HepG2 (cell line): ENCODE data around the gene NMU. TPM values are rescaled to one million over a fixed set of nuclear protein-coding genes. Genes with fewer than 3 reads are reported as not detected.

Experiments used
- CHD2 ChIP-seq: IDR thresholded peaks from 2 replicates; pipeline ENCODE4 v1.6.1; 2011; ENCODE audit warnings: low read depth, low read length, improper control_type of control experiment
- DMAP1 ChIP-seq: IDR thresholded peaks from 2 replicates; pipeline ENCODE4 v1.6.1; 2016
- ERF ChIP-seq: IDR thresholded peaks from 2 replicates; pipeline ENCODE4 v1.6.1; 2018; ENCODE audit warnings: missing biosample characterization, missing genetic modification reagents
- GATA4 ChIP-seq: sonication (generic); IDR thresholded peaks from 2 replicates; pipeline ENCODE4 v1.6.1; 2016; ENCODE audit warnings: antibody characterized with exemption, low read depth, borderline replicate concordance
- HNF1B ChIP-seq: sonication (generic); formaldehyde crosslinking; IDR thresholded peaks from 2 replicates; pipeline ENCODE4 v1.5.1; 2020; ENCODE audit warnings: mild to moderate bottlenecking, moderate library complexity, missing genetic modification reagents
- MAFG ChIP-seq: sonication (generic); formaldehyde crosslinking; IDR thresholded peaks from 2 replicates; pipeline ENCODE4 v1.5.1; 2020; ENCODE audit warnings: mild to moderate bottlenecking, missing genetic modification reagents
- NPAS2 ChIP-seq: sonication (generic); formaldehyde crosslinking; IDR thresholded peaks from 2 replicates; pipeline ENCODE4 v1.8.0; 2022; ENCODE audit warnings: mild to moderate bottlenecking, missing genetic modification reagents, borderline replicate concordance
- NR2F6 ChIP-seq, 2 experiments: IDR thresholded peaks; 2 replicates each; pipeline ENCODE4 v1.6.1; 2016; ENCODE audit warnings: antibody characterized with exemption in 1 of 2, mild to moderate bottlenecking in 1 of 2
- SMARCC2 ChIP-seq: fragments of 450-650 bp; IDR thresholded peaks from 2 replicates; pipeline ENCODE4 v1.6.1; 2017; ENCODE audit warnings: antibody characterized with exemption, mild to moderate bottlenecking
- STAT5B ChIP-seq: sonication (generic); formaldehyde crosslinking; IDR thresholded peaks from 2 replicates; pipeline ENCODE4 v1.4.0; 2020; ENCODE audit warnings: missing genetic modification reagents
- TERF1 ChIP-seq: sonication (generic); formaldehyde crosslinking; IDR thresholded peaks from 2 replicates; pipeline ENCODE4 v1.8.0; 2022; ENCODE audit warnings: mild to moderate bottlenecking, missing genetic modification reagents, moderate library complexity
- TGIF2 ChIP-seq: IDR thresholded peaks from 2 replicates; pipeline ENCODE4 v1.6.1; 2016; ENCODE audit warnings: control low read depth, missing compliant biosample characterization
- TMF1 ChIP-seq: sonication (generic); formaldehyde crosslinking; IDR thresholded peaks from 2 replicates; pipeline ENCODE4 v1.8.1; 2022; ENCODE audit warnings: low read depth, missing genetic modification reagents
- UBTF ChIP-seq: sonication (generic); formaldehyde crosslinking; IDR thresholded peaks from 2 replicates; pipeline ENCODE4 v1.4.0; 2020; ENCODE audit warnings: mild to moderate bottlenecking, missing genetic modification reagents
- YY1 ChIP-seq: IDR thresholded peaks from 2 replicates; pipeline ENCODE4 v1.6.1; 2011; ENCODE audit warnings: low read length, low read depth, moderate library complexity, mild to moderate bottlenecking; ENCODE audit not compliant: insufficient read depth, insufficient replicate concordance
- ZFP82 ChIP-seq: sonication (generic); formaldehyde crosslinking; IDR thresholded peaks from 2 replicates; pipeline ENCODE4 v1.5.1; 2020; ENCODE audit warnings: mild to moderate bottlenecking, missing genetic modification reagents, borderline replicate concordance
- ZNF251 ChIP-seq: sonication (generic); formaldehyde crosslinking; IDR thresholded peaks from 2 replicates; pipeline ENCODE4 v1.9.0; 2021; ENCODE audit warnings: mild to moderate bottlenecking, missing genetic modification reagents
- ZNF687 ChIP-seq: sonication (generic); formaldehyde crosslinking; IDR thresholded peaks from 2 replicates; pipeline ENCODE4 v1.5.1; 2020; ENCODE audit warnings: mild to moderate bottlenecking, missing genetic modification reagents, moderate library complexity
- ZNF724P ChIP-seq: sonication (generic); formaldehyde crosslinking; IDR thresholded peaks from 2 replicates; pipeline ENCODE4 v1.8.0; 2022; ENCODE audit warnings: missing genetic modification reagents, borderline replicate concordance
- ZNF772 ChIP-seq: sonication (generic); formaldehyde crosslinking; IDR thresholded peaks from 2 replicates; pipeline ENCODE4 v1.5.0; 2020; ENCODE audit warnings: mild to moderate bottlenecking, missing genetic modification reagents
- polyA plus RNA-seq, 8 experiments: library from polyadenylated mRNA; depleted of rRNA in 3 of 8; stranded (reverse) in 7 of 8; unstranded in 1 of 8; fragments of >200 nt; fragmentation: Illumina TruSeq in 4 of 8; extraction: Trizol in 4 of 8; gene quantifications; 2 replicates each; pipeline versions ENCODE4 v1.2.1 to v1.2.3, GENCODE V29; 2011 to 2016; ENCODE audit warnings: low read depth in 4 of 8, missing spikeins in 1 of 8, mixed read lengths in 1 of 8; ENCODE audit not compliant: insufficient read depth in 1 of 8
- total RNA-seq, 5 experiments: library from RNA; depleted of rRNA; stranded (reverse); fragments of >200 nt; fragmentation: Illumina TruSeq; extraction: Trizol; gene quantifications; 2 replicates each; pipeline ENCODE4 v1.2.3, GENCODE V29; 2016; ENCODE audit warnings: low read depth in 1 of 5

NMU gene
- total and polyA plus RNA-seq, 2 of the 13 experiments (the other 11 are each of a cell fraction or from before 2014, with no cell fraction given), result not detected

- TF ChIP-seq NPAS2, result no peak
- no peak for TF ChIP-seq TMF1
- no peak for TF ChIP-seq MAFG
- no peak for TF ChIP-seq TERF1 (CRISPR knock-in tag)
- TF ChIP-seq NR2F6 (IDR thresholded peaks at IDR 0.05), result no peak
- 0 out of 2 replicates have a peak, but pooled peaks have one; percentile 11 for TF ChIP-seq NR2F6 (CRISPR knock-in tag; IDR thresholded peaks at IDR 0.05)
- peak; percentile 66 for TF ChIP-seq DMAP1 (CRISPR knock-in tag)
- no peak for TF ChIP-seq CHD2
- peak; percentile 69 for TF ChIP-seq ERF (CRISPR knock-in tag)
- TF ChIP-seq SMARCC2, result no peak
- TF ChIP-seq HNF1B (CRISPR knock-in tag), result peak; percentile 41; the same call in 1 of the 2 replicates
- peak; percentile 99 for TF ChIP-seq UBTF
- TF ChIP-seq YY1, result peak; percentile 25
- TF ChIP-seq ZNF251 (CRISPR knock-in tag), result no peak
- TF ChIP-seq ZNF724P (CRISPR knock-in tag), result no peak; the same call in 1 of the 2 replicates
- TF ChIP-seq ZNF687, result peak; percentile 82
- peak; percentile 86; the same call in 1 of the 2 replicates for TF ChIP-seq ZFP82 (CRISPR knock-in tag)
- no peak for TF ChIP-seq TGIF2 (CRISPR knock-in tag)
- 0 out of 2 replicates have a peak, but pooled peaks have one; percentile 18 for TF ChIP-seq GATA4
- TF ChIP-seq ZNF772 (CRISPR knock-in tag), result 0 out of 2 replicates have a peak, but pooled peaks have one; percentile 31
- TF ChIP-seq STAT5B (CRISPR knock-in tag), result no peak
Measured at GRCh38 chr4:55546756-55547465, 89.2 kb downstream of the NMU start, which contains the start of gene CLOCK (continued).
